ENCODE results near the gene BCKDHB.

DNA sequence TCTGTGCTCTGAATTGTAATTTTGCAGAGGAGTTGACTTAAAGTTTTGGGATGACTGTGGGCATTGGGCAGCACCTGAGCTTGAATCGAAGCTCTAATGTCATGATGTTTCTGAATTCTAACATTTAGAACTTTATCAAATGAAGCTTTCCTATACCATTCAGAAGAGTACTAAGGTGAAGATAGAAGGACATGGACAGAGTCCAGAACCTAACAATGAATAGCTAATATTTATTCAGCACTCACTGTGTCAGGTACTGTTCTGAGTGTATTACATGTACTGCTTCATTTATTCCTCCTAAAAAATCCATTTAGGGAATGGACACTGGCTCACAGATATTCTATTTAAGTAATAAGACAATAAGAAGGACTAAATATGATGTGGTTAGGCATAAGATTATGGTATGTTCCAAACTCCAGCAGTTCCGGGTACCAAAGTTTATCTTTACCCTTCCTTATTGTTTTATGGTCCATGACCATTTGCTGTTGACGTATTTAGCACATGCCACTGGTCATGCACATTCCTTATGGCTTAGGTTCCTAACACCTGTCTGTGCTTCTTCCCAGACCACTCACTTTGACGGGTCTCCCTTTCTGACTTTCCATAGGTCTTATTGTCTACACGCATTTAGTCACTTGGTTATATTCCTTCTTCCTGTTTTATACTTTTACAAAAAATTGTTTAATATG, 20.3 kb downstream of the BCKDHB start:
- TF ChIP-seq, protein P1, sequence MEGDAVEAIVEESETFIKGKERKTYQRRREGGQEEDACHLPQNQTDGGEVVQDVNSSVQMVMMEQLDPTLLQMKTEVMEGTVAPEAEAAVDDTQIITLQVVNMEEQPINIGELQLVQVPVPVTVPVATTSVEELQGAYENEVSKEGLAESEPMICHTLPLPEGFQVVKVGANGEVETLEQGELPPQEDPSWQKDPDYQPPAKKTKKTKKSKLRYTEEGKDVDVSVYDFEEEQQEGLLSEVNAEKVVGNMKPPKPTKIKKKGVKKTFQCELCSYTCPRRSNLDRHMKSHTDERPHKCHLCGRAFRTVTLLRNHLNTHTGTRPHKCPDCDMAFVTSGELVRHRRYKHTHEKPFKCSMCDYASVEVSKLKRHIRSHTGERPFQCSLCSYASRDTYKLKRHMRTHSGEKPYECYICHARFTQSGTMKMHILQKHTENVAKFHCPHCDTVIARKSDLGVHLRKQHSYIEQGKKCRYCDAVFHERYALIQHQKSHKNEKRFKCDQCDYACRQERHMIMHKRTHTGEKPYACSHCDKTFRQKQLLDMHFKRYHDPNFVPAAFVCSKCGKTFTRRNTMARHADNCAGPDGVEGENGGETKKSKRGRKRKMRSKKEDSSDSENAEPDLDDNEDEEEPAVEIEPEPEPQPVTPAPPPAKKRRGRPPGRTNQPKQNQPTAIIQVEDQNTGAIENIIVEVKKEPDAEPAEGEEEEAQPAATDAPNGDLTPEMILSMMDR (IDR thresholded peaks at IDR 0.05 in 8 of 11, conservative IDR thresholded peaks at IDR 0.05 in 3 of 11) = no peak
- TF ChIP-seq POLR2A (IDR thresholded peaks at IDR 0.05) = no peak
